Nephron (organoid): Measurements from ENCODE around the gene FAM89B.

Source experiments
- H3K27ac Mint-ChIP-seq, 3 experiments: 2 replicates each; pipeline ENCODE4 v1.8.0; 2020; ENCODE audit warnings: mixed read lengths in 3 of 3, mild to moderate bottlenecking in 2 of 3, moderate library complexity in 1 of 3
- H3K27me3 Mint-ChIP-seq: 2 replicates; pipeline ENCODE4 v1.8.0; 2021; ENCODE audit warnings: low read depth, mild to moderate bottlenecking, moderate library complexity, mixed read lengths
- H3K36me3 Mint-ChIP-seq: 2 replicates; pipeline ENCODE4 v1.8.0; 2020; ENCODE audit warnings: low read depth, mixed read lengths
- H3K4me1 Mint-ChIP-seq: 2 replicates; pipeline ENCODE4 v1.8.0; 2020; ENCODE audit warnings: mixed read lengths
- H3K4me3 Mint-ChIP-seq, 3 experiments: 2 replicates each; pipeline ENCODE4 v1.8.0; 2020; ENCODE audit warnings: mild to moderate bottlenecking in 3 of 3, mixed read lengths in 3 of 3, moderate library complexity in 2 of 3
- H3K9me3 Mint-ChIP-seq: 2 replicates; pipeline ENCODE4 v1.8.0; 2020; ENCODE audit warnings: mixed read lengths
- TF ChIP-seq, protein P1 (sequence below), 3 experiments: fragments of 200-600 bp; sonication (generic); IDR thresholded peaks; one replicate each; pipeline ENCODE4 v1.5.0; 2021; ENCODE audit warnings: antibody characterized with exemption in 3 of 3; ENCODE audit not compliant: unreplicated experiment in 3 of 3

Gene FAM89B

DNA sequence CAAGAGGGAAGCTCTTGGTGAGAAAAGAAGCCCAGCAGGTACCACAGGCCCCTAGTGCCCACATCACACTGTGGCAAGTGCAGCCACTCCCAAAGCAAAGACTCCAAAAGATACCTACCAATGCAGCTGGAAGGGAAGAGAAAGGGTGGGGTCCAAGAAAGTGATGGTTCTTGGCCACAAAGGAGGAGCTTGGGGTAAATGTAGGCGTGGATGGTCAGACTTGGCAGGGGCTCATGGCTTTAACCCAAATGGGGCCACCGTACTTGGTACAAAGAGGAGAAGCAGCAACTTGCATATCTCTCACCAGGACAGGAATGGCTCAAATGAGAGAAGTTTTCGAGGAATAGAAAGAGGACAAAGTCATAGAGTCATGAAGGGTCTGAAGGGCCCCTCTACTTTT lies 36.9 kb downstream of the FAM89B start:
- Mint-ChIP-seq H3K4me1 (peaks cover 32% of the 10 kb centered on the region), H3K9me3 (no peaks in the 10 kb centered on the region), H3K36me3 (peaks cover 31% of the 10 kb centered on the region), H3K4me3 (peak overlapping the region; percentile 31 to 71 (median 42)), H3K27ac (no peak overlapping the region), H3K27me3 (no peaks in the 10 kb centered on the region)
- TF ChIP-seq, protein P1, sequence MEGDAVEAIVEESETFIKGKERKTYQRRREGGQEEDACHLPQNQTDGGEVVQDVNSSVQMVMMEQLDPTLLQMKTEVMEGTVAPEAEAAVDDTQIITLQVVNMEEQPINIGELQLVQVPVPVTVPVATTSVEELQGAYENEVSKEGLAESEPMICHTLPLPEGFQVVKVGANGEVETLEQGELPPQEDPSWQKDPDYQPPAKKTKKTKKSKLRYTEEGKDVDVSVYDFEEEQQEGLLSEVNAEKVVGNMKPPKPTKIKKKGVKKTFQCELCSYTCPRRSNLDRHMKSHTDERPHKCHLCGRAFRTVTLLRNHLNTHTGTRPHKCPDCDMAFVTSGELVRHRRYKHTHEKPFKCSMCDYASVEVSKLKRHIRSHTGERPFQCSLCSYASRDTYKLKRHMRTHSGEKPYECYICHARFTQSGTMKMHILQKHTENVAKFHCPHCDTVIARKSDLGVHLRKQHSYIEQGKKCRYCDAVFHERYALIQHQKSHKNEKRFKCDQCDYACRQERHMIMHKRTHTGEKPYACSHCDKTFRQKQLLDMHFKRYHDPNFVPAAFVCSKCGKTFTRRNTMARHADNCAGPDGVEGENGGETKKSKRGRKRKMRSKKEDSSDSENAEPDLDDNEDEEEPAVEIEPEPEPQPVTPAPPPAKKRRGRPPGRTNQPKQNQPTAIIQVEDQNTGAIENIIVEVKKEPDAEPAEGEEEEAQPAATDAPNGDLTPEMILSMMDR (IDR thresholded peaks at IDR 0.05; ENCODE audit: unreplicated experiment in 3 of 3): no peak

DNA sequence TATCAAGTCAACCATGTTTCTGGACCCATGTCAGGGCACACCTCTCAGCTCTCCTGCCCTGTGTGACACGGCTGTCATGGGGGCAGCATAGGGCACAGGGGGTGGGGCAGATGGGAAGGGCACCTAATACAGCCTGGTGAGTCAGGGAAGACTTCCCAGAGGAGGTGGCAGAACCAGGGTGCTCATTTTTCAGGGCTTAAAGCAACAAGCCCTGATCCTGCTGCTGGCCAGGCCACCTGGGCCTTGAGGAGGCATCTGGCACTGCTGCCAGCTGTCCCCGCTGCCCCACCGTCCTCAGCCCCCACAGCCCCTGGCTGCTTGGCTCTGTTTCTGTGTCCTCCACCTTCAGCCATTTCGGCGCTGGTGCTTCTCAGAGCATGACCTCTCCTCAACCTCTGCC lies 37.3 kb downstream of the FAM89B start:
- H3K4me1 Mint-ChIP-seq: peaks cover 29% of the 10 kb centered on the region
- TF ChIP-seq, protein P1 (IDR thresholded peaks at IDR 0.05; ENCODE audit: unreplicated experiment in 3 of 3): no peak
- H3K36me3 Mint-ChIP-seq: peaks cover 27% of the 10 kb centered on the region
- no peaks in the 10 kb centered on the region for H3K27me3 Mint-ChIP-seq
- H3K9me3 Mint-ChIP-seq: no peaks in the 10 kb centered on the region
- peak overlapping the region in 2 of 3 experiments; percentile 42 to 71 for H3K4me3 Mint-ChIP-seq
- H3K27ac Mint-ChIP-seq: no peak overlapping the region

GRCh38 chr11:65610404-65610803 lies 38.1 kb downstream of the FAM89B start:
- Mint-ChIP-seq H3K27ac (no peak overlapping the region), H3K27me3 (no peaks in the 10 kb centered on the region), H3K36me3 (peaks cover 27% of the 10 kb centered on the region), H3K4me3 (peak overlapping the region; percentile 23 to 90 (median 34)), H3K4me1 (peaks cover 33% of the 10 kb centered on the region), H3K9me3 (no peaks in the 10 kb centered on the region)
- TF ChIP-seq, protein P1 (IDR thresholded peaks at IDR 0.05; ENCODE audit: unreplicated experiment in 3 of 3): no peak

- H3K27me3 Mint-ChIP-seq: no peaks in the 10 kb centered on the region
- peak overlapping the region; percentile 15 to 90 (median 85) for H3K4me3 Mint-ChIP-seq
- peaks cover 23% of the 10 kb centered on the region for H3K36me3 Mint-ChIP-seq
- peak overlapping the region in 2 of 3 experiments; percentile 49 to 59 for H3K27ac Mint-ChIP-seq
- H3K4me1 Mint-ChIP-seq: peaks cover 33% of the 10 kb centered on the region
- H3K9me3 Mint-ChIP-seq: no peaks in the 10 kb centered on the region
- TF ChIP-seq, protein P1 (IDR thresholded peaks at IDR 0.05; ENCODE audit: unreplicated experiment in 3 of 3): no peak
These were observed 38.9 kb downstream of the FAM89B start for GRCh38 chr11:65611028-65611757.

- H3K4me1 Mint-ChIP-seq: peaks cover 41% of the 10 kb centered on the region
- peaks cover 28% of the 10 kb centered on the region for H3K36me3 Mint-ChIP-seq
- H3K4me3 Mint-ChIP-seq: peak overlapping the region; percentile 85 to 90 (median 86)
- TF ChIP-seq, protein P1 (IDR thresholded peaks at IDR 0.05; ENCODE audit: unreplicated experiment in 3 of 3): no peak
- H3K9me3 Mint-ChIP-seq: no peaks in the 10 kb centered on the region
- H3K27me3 Mint-ChIP-seq: no peaks in the 10 kb centered on the region
- H3K27ac Mint-ChIP-seq: peak overlapping the region; percentile 49 to 87 (median 59)
These were observed 39.6 kb downstream of the FAM89B start for GRCh38 chr11:65611758-65612603.
